NCI-H1417 (cell line): ENCODE results near the gene DNAH12.
"Not testable (repeated sequence)": the region's sequence is repeated elsewhere in the genome, so short reads cannot be mapped to it uniquely, and the experiment has no call there.

Experiments used
- DNase-seq, 3 experiments: peaks; one replicate each; lab custom pipeline; 2025; lab: John Stamatoyannopoulos, UW

Gene DNAH12

DNA sequence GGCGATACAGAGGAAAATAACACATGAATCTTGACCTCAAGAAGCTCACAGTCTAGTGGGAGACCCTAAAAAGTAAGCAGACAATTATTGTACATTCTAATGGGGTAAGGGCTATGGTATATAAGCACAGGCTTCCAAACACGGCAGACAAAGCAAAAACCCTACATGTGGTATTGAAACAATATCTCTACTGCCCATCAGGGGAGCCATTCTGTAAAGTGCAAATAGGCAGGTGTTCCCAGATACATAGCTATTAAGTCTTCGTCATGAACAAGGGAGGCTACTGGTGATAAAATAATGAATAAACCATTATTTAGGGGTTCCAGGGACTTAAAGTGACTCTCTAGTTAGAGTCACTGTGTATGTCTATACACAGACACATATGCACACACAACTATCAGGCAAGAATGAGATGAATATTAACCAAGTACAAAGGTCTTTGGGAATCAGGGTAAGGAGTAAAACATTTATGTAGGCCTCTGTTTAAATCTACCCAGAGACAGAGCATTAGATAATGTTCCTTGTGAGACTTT is 213.0 kb downstream of the DNAH12 start:
- DNase-seq = peak in 2 of 3 experiments; percentile 26 to 83

- not testable (repeated sequence) for DNase-seq
Measured at GRCh38 chr3:57326498-57326897, 217.6 kb downstream of the DNAH12 start.

GRCh38 chr3:57314204-57314603 is 229.9 kb downstream of the DNAH12 start:
- no peak for DNase-seq

DNA sequence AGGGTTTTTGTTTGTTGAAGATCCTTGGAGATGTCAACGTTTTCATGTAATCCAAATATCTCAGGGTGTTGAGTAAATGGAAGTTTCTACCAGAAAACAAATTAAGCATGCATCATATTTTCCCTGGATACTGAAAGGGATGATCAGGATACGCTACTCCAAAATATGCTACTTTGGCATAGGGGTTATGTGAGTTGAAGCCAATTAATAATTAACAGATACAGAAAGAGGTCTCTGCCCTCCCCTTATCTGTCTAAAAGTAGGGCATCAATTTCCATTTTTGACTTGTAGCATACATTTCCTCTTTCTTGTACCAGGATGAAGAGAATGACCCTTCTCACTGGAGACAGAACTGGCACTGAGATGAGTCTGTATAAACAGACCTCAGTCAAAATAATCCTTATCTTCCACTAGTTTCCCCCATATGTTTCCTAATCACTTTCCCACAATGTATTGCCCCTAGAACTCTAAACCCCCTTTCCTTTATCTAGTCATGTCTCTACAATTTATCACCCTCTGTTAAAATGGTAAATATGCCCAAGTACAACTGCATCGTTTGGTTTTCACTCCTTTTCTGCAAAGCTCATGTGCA is 234.3 kb downstream of the DNAH12 start:
- DNase-seq = no peak

- not testable (repeated sequence) for DNase-seq
Measured at GRCh38 chr3:57303520-57303919, 240.6 kb downstream of the DNAH12 start.

GRCh38 chr3:57298041-57298440 is 246.1 kb downstream of the DNAH12 start:
- no peak for DNase-seq

GRCh38 chr3:57292897-57293526 is 251.1 kb downstream of the DNAH12 start:
- no peak for DNase-seq

DNA sequence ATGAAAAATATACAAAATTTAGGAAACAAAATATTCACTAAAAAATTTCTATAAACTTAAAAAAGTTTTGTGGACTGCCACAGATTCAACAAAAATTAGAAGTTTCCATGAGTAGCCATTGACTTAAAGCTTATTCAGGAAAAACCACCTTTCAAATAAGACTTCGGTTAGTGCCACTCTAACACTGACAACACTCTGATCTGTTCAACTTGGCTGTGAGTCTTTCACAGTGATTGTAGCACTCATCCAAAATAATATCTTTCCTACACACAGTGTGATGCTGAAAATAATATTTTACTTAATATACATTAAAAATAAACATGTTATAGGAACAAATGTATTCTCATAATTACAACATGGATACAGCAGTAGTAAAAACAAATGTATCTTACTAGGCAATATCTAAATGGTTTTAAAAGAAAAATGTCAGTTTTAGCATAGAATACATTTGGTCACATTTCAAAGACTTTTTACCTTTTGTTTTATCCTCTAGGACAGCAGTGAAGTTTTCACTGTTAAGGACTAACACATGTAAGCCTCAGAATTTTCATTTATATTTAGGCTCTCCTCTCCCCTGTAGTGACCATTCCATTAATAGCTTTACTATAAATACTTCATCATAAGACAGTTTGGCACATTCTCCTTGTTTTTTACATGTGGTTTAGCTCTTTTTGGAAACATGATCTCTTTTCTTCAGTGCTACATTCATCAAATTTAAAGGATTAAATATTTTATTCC is 251.8 kb downstream of the DNAH12 start, which contains the start of gene ASB14:
Gene ASB14, minus strand, starts transcription at position 527 of the 738 bp plus-strand sequence. CDS start 652 bp downstream, outside the sequence.
- no peak for DNase-seq

- no peak for DNase-seq
Measured at GRCh38 chr3:57288403-57288802, 255.7 kb downstream of the DNAH12 start.

DNA sequence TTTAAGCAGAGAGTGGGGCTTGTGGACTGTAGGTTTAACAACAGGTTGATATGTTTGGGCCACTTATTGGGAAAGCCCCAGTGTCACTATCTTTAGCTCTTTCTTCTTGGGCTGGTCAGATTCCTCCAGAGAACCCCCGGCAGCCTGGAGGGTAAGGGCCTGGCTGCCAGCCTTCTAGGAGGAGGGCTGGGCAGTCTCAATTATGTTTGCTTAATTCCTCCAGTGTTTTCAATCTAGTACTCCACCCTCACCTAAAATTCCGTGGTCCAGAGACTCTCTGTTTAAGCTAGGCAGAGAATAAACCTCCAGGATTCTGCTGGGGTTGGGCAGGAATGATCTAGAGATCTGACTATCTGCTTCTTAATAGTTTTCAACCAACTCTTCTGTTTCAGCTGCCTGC is 256.9 kb downstream of the DNAH12 start:
- DNase-seq = no peak

- no peak for DNase-seq
Measured at GRCh38 chr3:57283334-57283733, 260.8 kb downstream of the DNAH12 start.

- DNase-seq = no peak
Measured at GRCh38 chr3:57281715-57282114, 262.4 kb downstream of the DNAH12 start.

DNA sequence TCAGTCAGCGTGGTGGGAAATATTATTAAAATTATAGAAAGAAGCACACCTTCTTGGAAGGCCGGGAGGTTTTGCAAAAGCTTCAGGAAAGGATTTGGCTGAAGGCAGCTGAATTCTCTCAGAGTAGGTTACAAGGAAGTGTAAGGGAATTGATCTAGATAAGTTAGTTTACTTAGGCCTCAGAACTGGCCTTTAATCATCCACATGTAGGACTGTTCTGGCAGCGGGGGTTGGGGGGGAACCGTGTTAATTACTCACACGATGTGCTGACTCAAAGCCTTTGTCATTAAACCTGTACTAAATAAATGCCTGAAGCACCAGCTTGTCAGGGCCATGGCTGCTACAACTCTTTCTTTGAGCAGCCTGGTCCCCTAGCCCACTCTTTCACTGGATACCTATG is 264.5 kb downstream of the DNAH12 start:
- DNase-seq = no peak

- no peak for DNase-seq
Measured at GRCh38 chr3:57278237-57278636, 265.9 kb downstream of the DNAH12 start.

DNA sequence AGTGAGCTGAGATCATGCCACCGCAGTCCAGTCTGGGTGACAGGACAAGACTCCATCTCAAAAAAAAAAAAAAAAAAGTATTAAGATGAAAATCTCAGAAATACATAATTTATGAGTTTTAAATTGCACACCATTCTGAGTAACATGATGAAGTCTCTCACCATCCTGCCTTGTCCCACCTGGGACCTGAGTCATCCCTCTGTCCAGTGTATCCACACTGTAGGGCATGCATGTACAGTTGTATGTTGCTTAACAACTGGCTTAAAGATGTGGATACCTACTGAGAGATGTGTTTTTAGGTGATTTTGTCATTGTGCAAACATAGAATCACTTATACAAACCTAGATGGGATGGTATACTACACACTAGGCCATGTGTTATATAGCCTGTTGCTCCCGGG is 268.8 kb downstream of the DNAH12 start:
- no peak for DNase-seq

GRCh38 chr3:57274845-57275244 is 269.3 kb downstream of the DNAH12 start:
- no peak for DNase-seq

GRCh38 chr3:57268416-57268815 is 275.7 kb downstream of the DNAH12 start:
- DNase-seq = no peak

DNA sequence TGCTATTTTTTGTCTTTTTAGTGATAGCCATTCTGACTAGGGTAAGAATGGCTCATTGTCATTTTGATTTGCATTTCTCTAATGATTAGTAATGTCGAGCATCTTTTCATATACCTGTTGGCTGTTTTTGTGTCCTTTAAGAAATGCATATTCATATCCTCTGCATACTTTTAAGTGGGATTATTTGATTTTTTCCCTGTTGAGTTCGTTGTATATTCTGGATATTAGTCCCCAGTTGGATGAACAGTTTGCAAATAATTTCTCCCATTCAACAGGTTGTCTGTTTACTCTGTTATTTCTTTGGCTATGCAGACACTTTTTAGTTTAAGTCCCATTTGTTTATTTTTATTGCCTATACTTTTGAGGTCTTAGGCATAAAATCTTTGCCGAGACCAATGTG is 282.2 kb downstream of the DNAH12 start:
- DNase-seq = no peak

DNA sequence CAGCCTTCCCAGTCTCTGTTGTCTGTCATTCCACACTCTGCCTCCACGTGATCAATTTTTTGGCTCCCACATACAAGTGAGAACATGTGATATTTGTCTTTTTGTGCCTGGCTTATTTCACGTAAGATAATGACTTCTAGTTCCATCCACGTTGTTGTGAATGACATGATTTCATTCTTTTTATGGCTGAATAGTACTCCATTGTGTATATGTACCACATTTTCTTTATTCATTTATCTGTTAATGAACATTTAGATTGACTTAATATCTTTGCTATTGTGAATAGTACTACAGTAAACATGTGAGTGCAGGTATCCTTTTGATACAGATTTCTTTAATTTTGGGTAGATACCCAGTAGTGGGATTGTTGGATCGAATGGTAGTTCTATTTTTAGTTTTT is 283.0 kb downstream of the DNAH12 start:
- DNase-seq = no peak

- DNase-seq = no peak
Measured at GRCh38 chr3:57257678-57258077, 286.5 kb downstream of the DNAH12 start.

DNA sequence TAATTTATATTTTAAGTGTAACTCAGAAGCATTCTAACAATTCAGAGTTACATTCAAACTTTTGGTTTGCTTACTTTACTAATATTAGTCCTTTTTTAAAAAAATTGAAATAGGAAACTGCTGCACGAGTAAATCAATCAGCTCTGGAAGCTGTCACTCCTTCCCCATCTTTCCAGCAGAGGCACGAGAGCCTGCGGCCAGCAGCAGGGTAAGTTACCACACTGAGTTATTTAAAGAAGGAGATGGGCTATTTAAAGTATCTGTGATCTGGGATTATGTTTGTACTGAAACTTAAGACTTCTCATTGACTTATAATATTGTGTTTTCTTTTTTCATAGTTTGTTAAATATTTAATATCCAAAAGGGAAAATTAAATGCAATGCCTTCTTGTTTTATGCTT is 287.3 kb downstream of the DNAH12 start:
- no peak for DNase-seq

GRCh38 chr3:57252404-57252803 is 291.7 kb downstream of the DNAH12 start:
- peak in 1 of 3 experiments; percentile 1 for DNase-seq

- DNase-seq = no peak
Measured at GRCh38 chr3:57244946-57245345, 299.2 kb downstream of the DNAH12 start.
